K562 (cell line): ENCODE data around the gene ZFYVE26. TPM values are rescaled to one million over a fixed set of nuclear protein-coding genes. Genes with fewer than 3 reads are reported as not detected.
A peak's percentile ranks its signal among the peaks of the same experiment; 100 is the strongest.

ENCODE experiments used
- ATAC-seq: fragments of 200-7000 bp; cut with Tn5 transposase; 3 replicates; pipeline ENCODE4 v1.9.1; 2020; ENCODE audit warnings: moderate library complexity
- BruUV-seq: library from RNA; stranded (reverse); fragments of 400-500 nt; replicated peaks from 2 replicates; lab custom pipeline; 2021; lab: Mats Ljungman, UMichigan
- CTCF ChIA-PET: fragments of 300-600 bp; formaldehyde crosslinking; extraction: SDS; loops from one replicate; lab custom pipeline; 2021; ENCODE audit warnings: low intra/inter-chr PET ratio; lab: Yijun Ruan, JAX
- POLR2A ChIA-PET: fragments of 300-600, 350-650 bp; sonication (Branson Sonifier 250); formaldehyde crosslinking; extraction: SDS; loops from one replicate; lab custom pipeline; 2021; ENCODE audit warnings: antibody characterized with exemption, inconsistent platforms; lab: Yijun Ruan, JAX
- DNase-seq, 4 experiments: peaks; one replicate each; pipeline versions ENCODE4 v3.0.0 to v3.0.0-alpha.2; 2011 to 2018; ENCODE audit warnings: low spot score in 3 of 4, mixed read lengths in 3 of 4; ENCODE audit errors: extremely low read depth in 1 of 4
- FAIRE-seq: peaks from 2 replicates; lab custom pipeline; 2011; peaks lifted over from hg19 to GRCh38; lab: Jason Lieb, UNC
- H2AFZ ChIP-seq: 2 replicates; pipeline ENCODE4 v1.6.0; 2011; ENCODE audit warnings: low read depth, low read length, control low read depth, inconsistent platforms
- H3K27ac ChIP-seq: fragments of 200-600 bp; 3 replicates; pipeline ENCODE4 v1.8.0; 2011; ENCODE audit warnings: low read depth, mild to moderate bottlenecking, control low read depth, inconsistent platforms, low read length, moderate library complexity, mixed read lengths; ENCODE audit errors: extremely low read depth
- H3K27me3 ChIP-seq, 2 experiments: fragments of 300-600 bp in 1 of 2; 2 replicates in 1 of 2; 3 replicates in 1 of 2; pipeline versions ENCODE4 v1.6.0 to v1.8.0; 2011; ENCODE audit warnings: inconsistent platforms in 2 of 2, low read length in 2 of 2, mild to moderate bottlenecking in 1 of 2, mixed read lengths in 1 of 2, moderate library complexity in 1 of 2; ENCODE audit not compliant: control insufficient read depth in 2 of 2, insufficient read depth in 2 of 2
- H3K36me3 ChIP-seq: fragments of 300-600 bp; 3 replicates; pipeline ENCODE4 v1.8.0; 2011; ENCODE audit warnings: mild to moderate bottlenecking, low read length, inconsistent platforms; ENCODE audit not compliant: control insufficient read depth, insufficient read depth
- H3K4me1 ChIP-seq, 2 experiments: fragments of 200-600 bp in 1 of 2; replicated peaks in 1 of 2; 2 replicates in 1 of 2; 3 replicates in 1 of 2; pipeline versions ENCODE4 v1.5.1 to v1.8.0; 2011; ENCODE audit warnings: inconsistent platforms in 2 of 2, low read length in 2 of 2, mild to moderate bottlenecking in 1 of 2, mixed read lengths in 1 of 2, moderate library complexity in 1 of 2; ENCODE audit not compliant: control insufficient read depth in 2 of 2, insufficient read depth in 2 of 2
- H3K4me2 ChIP-seq: 2 replicates; pipeline ENCODE4 v1.6.1; 2011; ENCODE audit warnings: low read length, control low read depth, inconsistent platforms, mixed read lengths; ENCODE audit not compliant: insufficient read depth
- H3K4me3 ChIP-seq: fragments of 200-600 bp; sonication (generic), shearing (Covaris generic); 2 replicates; pipeline ENCODE4 v1.5.1; 2016; ENCODE audit warnings: control low read depth, inconsistent platforms
- H3K79me2 ChIP-seq: fragments of 200-600 bp; 3 replicates; pipeline ENCODE4 v1.8.0; 2011; ENCODE audit warnings: low read length, inconsistent platforms; ENCODE audit not compliant: control insufficient read depth, insufficient read depth
- H3K9ac ChIP-seq, 2 experiments: 2 replicates each; pipeline versions ENCODE4 v1.6.0 to v1.6.1; 2011; ENCODE audit warnings: low read depth in 2 of 2, low read length in 2 of 2, control low read depth in 1 of 2, inconsistent platforms in 1 of 2, mild to moderate bottlenecking in 1 of 2, mixed read lengths in 1 of 2; ENCODE audit not compliant: insufficient read depth in 1 of 2
- H3K9me1 ChIP-seq: one replicate; pipeline ENCODE4 v1.6.0; 2011; ENCODE audit warnings: inconsistent platforms, mild to moderate bottlenecking, low read length, moderate library complexity; ENCODE audit not compliant: control insufficient read depth, insufficient read depth
- H3K9me3 ChIP-seq: replicated peaks from 2 replicates; pipeline ENCODE4 v1.5.1; 2011; ENCODE audit warnings: low read depth, low read length, inconsistent platforms; ENCODE audit not compliant: control insufficient read depth, insufficient read depth
- H4K20me1 ChIP-seq: replicated peaks from 2 replicates; pipeline ENCODE4 v1.6.1; 2011; ENCODE audit warnings: low read length, inconsistent platforms, mixed read lengths; ENCODE audit not compliant: control insufficient read depth, insufficient read depth
- C11orf30 ChIP-seq: fragments of 450-650 bp; IDR thresholded peaks from 2 replicates; pipeline ENCODE4 v1.6.1; 2016; ENCODE audit warnings: low read depth, mild to moderate bottlenecking
- ILF3 ChIP-seq: fragments of 450-650 bp; IDR thresholded peaks from 2 replicates; pipeline ENCODE4 v1.6.1; 2018; ENCODE audit warnings: antibody characterized with exemption, mild to moderate bottlenecking, moderate library complexity, borderline replicate concordance
- MECOM ChIP-seq: fragments of 250-450 bp; sonication (Bioruptor Pico); IDR thresholded peaks from 2 replicates; pipeline ENCODE4 v1.8.0; 2022; ENCODE audit warnings: inconsistent platforms
- NFIX ChIP-seq: fragments of 250-450 bp; sonication (Bioruptor Pico); IDR thresholded peaks from 2 replicates; pipeline ENCODE4 v1.4.0; 2020; ENCODE audit warnings: low read depth, mild to moderate bottlenecking, moderate library complexity
- POLR3G ChIP-seq: IDR thresholded peaks from 2 replicates; pipeline ENCODE4 v1.6.1; 2011; ENCODE audit not compliant: insufficient read length, insufficient replicate concordance; ENCODE audit errors: extremely low read depth
- REST ChIP-seq, 2 experiments: fragments of 450-650 bp; formaldehyde crosslinking in 1 of 2; IDR thresholded peaks; 2 replicates each; pipeline versions ENCODE4 v1.4.0 to v1.6.1; 2014 to 2020; ENCODE audit warnings: mild to moderate bottlenecking in 2 of 2, borderline replicate concordance in 1 of 2, low read depth in 1 of 2
- SIX5 ChIP-seq, 2 experiments: IDR thresholded peaks; 2 replicates each; pipeline ENCODE4 v1.6.1; 2011; ENCODE audit warnings: low read length in 2 of 2, borderline replicate concordance in 1 of 2, low read depth in 1 of 2, mild to moderate bottlenecking in 1 of 2, moderate library complexity in 1 of 2; ENCODE audit not compliant: insufficient read depth in 1 of 2
- TAF1 ChIP-seq: IDR thresholded peaks from 2 replicates; pipeline ENCODE4 v1.6.1; 2011; ENCODE audit warnings: mild to moderate bottlenecking, low read length, moderate library complexity; ENCODE audit not compliant: insufficient read depth, control insufficient read depth, severe bottlenecking; ENCODE audit errors: extremely low read depth
- ZNF282 ChIP-seq: sonication (generic); formaldehyde crosslinking; IDR thresholded peaks from 2 replicates; pipeline ENCODE4 v1.8.1; 2023; ENCODE audit warnings: missing genetic modification reagents
- WGBS: fragments of 100-300 bp; shearing (Covaris generic); methylation state at CpG from one replicate; pipeline ENCODE4 v1.1.6; 2016; ENCODE audit warnings: low coverage, mixed read lengths; ENCODE audit not compliant: insufficient coverage; ENCODE audit errors: missing lambda C conversion rate; 5-methylcytosine and 5-hydroxymethylcytosine counted together
- in situ Hi-C: fragments of 300-500 bp; cut with MboI; formaldehyde crosslinking; loops from 4 replicates; pipeline ENCODE4 v1.15.0; 2018; ENCODE audit warnings: inconsistent platforms, mixed read lengths
- intact Hi-C: fragments of 100-400 bp; cut with micrococcal nuclease; formaldehyde crosslinking; loops from 2 replicates; pipeline ENCODE4 v1.14.2; 2022
- polyA plus RNA-seq, 8 experiments: library from polyadenylated mRNA; depleted of rRNA in 4 of 8; stranded (reverse) in 5 of 8; unstranded in 3 of 8; fragments of >200 nt; fragmentation: Nextera tagmentation in 2 of 8; fragmentation: Illumina TruSeq in 1 of 8; extraction: Ambion mirVana in 2 of 8; extraction: Trizol in 1 of 8; gene quantifications; 2 replicates each; pipeline versions ENCODE4 v1.2.1 to v1.2.3, GENCODE V29; 2011 to 2014; ENCODE audit warnings: inconsistent platforms in 1 of 8, missing spikeins in 1 of 8
- total RNA-seq, 7 experiments: library from RNA; depleted of rRNA in 6 of 7; stranded (reverse); fragments of >200 nt in 6 of 7; fragmentation: Illumina TruSeq in 2 of 7; extraction: Trizol in 2 of 7; gene quantifications; 2 replicates each; pipeline versions ENCODE4 v1.2.1 to v1.2.3, GENCODE V29; 2011 to 2021; ENCODE audit warnings: low replicate concordance in 1 of 7

The ZFYVE26 gene
- total and polyA plus RNA-seq, 9 of the 15 experiments (the other 6 are each of a cell fraction or from before 2014, with no cell fraction given), result 0.32 to 9.1 (median 5.9) TPM

DNA sequence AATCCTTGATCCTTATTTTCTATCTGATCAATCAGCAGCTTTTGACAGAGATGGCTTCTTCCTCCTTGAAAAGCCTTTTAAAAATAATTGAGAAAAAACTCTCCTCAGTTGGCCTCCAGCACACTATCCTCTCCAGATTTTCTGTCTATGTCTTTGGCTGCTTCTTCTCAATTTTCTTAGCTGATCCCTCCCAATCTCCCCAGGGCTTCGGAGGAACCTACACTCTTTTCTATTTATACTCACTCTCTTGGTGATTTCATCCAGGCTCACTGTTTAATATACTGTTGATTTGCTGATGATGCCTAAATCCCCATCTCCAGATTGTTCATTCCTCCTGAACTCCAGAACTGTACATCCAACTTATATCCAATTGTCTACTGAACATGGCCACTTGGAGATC, 59.9 kb downstream of the ZFYVE26 start:
- in situ Hi-C loops, result no loop called here
- Histone ChIP-seq H3K27ac (no peak overlapping the region), H3K36me3 (peaks cover 22% of the 10 kb centered on the region; the same call in 1 of the 3 replicates), H4K20me1 (no peaks in the 10 kb centered on the region), H3K4me2 (no peak overlapping the region), H3K4me3 (no peak overlapping the region), H3K9me3 (no peaks in the 10 kb centered on the region), H3K27me3 (no peaks in the 10 kb centered on the region), H3K4me1 (no peaks in the 10 kb centered on the region), H2AFZ (no peak overlapping the region), H3K9me1 (no peaks in the 10 kb centered on the region), H3K79me2 (no peaks in the 10 kb centered on the region), H3K9ac (no peak overlapping the region)
- intact Hi-C loops, result no loop called here
- ChIA-PET POLR2A (no interaction called here), CTCF (no interaction called here)
- no peak for TF ChIP-seq ILF3
- TF ChIP-seq C11orf30, result peak; percentile 14; the same call in 1 of the 2 replicates
- no peak for TF ChIP-seq NFIX (CRISPR knock-in tag)
- TF ChIP-seq ZNF282 (CRISPR knock-in tag), result no peak
- no peak for TF ChIP-seq REST (IDR thresholded peaks at IDR 0.05; ENCODE audit: borderline replicate concordance)
- TF ChIP-seq REST (CRISPR knock-in tag; IDR thresholded peaks at IDR 0.05; ENCODE audit: low read depth), result no peak
- TF ChIP-seq SIX5 (IDR thresholded peaks at IDR 0.05; ENCODE audit: borderline replicate concordance in 1 of 2, insufficient read depth in 1 of 2, low read depth in 1 of 2, low read length in 2 of 2), result no peak
- TF ChIP-seq MECOM (CRISPR knock-in tag), result no peak
- TF ChIP-seq POLR3G, result no peak
- no peak for TF ChIP-seq TAF1
- BruUV-seq, result no TSS peak
- WGBS, result 83% methylated on average over 1 of the region's 1 CpG
- DNase-seq (no peak), FAIRE-seq (no peak), ATAC-seq (no peak)
